Epidermal melanocyte (primary cell): ENCODE measurements around the gene GALNT8.

Experiments used
- DNase-seq: peaks from one replicate; pipeline ENCODE4 v3.0.0; 2011; ENCODE audit warnings: low spot score; ENCODE audit not compliant: insufficient read length

GALNT8 gene

GRCh38 chr12:4796694-4797482, 76.7 kb downstream of the GALNT8 start:
- no peak for DNase-seq

GRCh38 chr12:4800555-4800954, 80.4 kb downstream of the GALNT8 start:
- no peak for DNase-seq

- no peak for DNase-seq
Measured at GRCh38 chr12:4802841-4803240, 82.6 kb downstream of the GALNT8 start.

GRCh38 chr12:4806439-4807115, 86.4 kb downstream of the GALNT8 start:
- DNase-seq: no peak

- DNase-seq: no peak
Measured at GRCh38 chr12:4807116-4807783, 87.0 kb downstream of the GALNT8 start.

GRCh38 chr12:4807813-4808212, 87.6 kb downstream of the GALNT8 start:
- no peak for DNase-seq

GRCh38 chr12:4809013-4809448, 88.8 kb downstream of the GALNT8 start:
- DNase-seq: no peak

GRCh38 chr12:4809449-4810218, 89.4 kb downstream of the GALNT8 start:
- DNase-seq: no peak

GRCh38 chr12:4810219-4810671, 90.0 kb downstream of the GALNT8 start:
- DNase-seq: no peak

GRCh38 chr12:4812624-4813327, 92.6 kb downstream of the GALNT8 start:
- DNase-seq: no peak

- DNase-seq: no peak
Measured at GRCh38 chr12:4813741-4814140, 93.5 kb downstream of the GALNT8 start.

GRCh38 chr12:4814485-4814884, 94.3 kb downstream of the GALNT8 start:
- DNase-seq: no peak

- no peak for DNase-seq
Measured at GRCh38 chr12:4816744-4817525, 96.7 kb downstream of the GALNT8 start.

- no peak for DNase-seq
Measured at GRCh38 chr12:4817880-4818279, 97.7 kb downstream of the GALNT8 start.

GRCh38 chr12:4819654-4820053, 99.5 kb downstream of the GALNT8 start:
- no peak for DNase-seq

GRCh38 chr12:4820971-4821370, 100.8 kb downstream of the GALNT8 start:
- no peak for DNase-seq
